ENCODE measurements around the gene PPP1R37.

Gene PPP1R37

DNA sequence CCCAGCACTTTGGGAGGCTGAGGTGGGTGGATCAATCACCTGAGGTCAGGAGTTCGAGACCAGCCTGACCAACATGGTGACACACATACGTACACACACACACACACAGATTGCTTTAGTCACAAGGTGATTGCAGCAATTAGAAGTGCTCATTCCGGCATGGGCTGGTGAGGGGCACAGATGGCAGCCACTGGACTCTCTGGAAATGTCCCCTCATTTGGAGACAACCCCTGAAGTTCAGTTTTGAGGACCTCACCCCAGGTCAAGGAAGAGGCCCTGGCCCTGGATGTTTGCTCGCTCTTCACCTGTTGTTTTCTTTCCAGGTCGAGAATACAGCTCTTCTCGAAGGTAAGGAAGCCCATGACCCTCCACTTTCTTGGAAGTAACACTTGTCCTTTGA is 22.8 kb upstream of the PPP1R37 start:
- H3K4ac ChIP-seq (ENCODE audit: low read depth, low read length), result no peak overlapping the region
- peaks cover 59 to 62% of the 10 kb centered on the region in 2 experiments for H3K36me3 ChIP-seq (ENCODE audit: control insufficient read depth in 1 of 2, insufficient read depth in 2 of 2, low read length in 2 of 2)
- H4K91ac ChIP-seq (ENCODE audit: low read depth, low read length), result no peak overlapping the region
- H4K12ac ChIP-seq (ENCODE audit: low read depth, low read length), result no peak overlapping the region
- H3K79me1 ChIP-seq (ENCODE audit: low read length), result no peaks in the 10 kb centered on the region
- H3K27me3 ChIP-seq (ENCODE audit: insufficient read depth, low read length), result no peaks in the 10 kb centered on the region
- H3K23ac ChIP-seq (ENCODE audit: low read length), result no peak overlapping the region
- H3K9ac ChIP-seq (ENCODE audit: low read length), result no peak overlapping the region
- H3K79me2 ChIP-seq (ENCODE audit: control insufficient read depth, insufficient read depth, low read length, poor library complexity), result no peaks in the 10 kb centered on the region
- H3K9me3 ChIP-seq (ENCODE audit: insufficient read depth, low read depth, low read length), result no peaks in the 10 kb centered on the region
- H3K4me1 ChIP-seq (ENCODE audit: control insufficient read depth in 1 of 2, insufficient read depth in 2 of 2, low read length in 2 of 2), result peaks cover 0 to 3% of the 10 kb centered on the region in 2 experiments
- no peak overlapping the region for H3K27ac ChIP-seq (ENCODE audit: low read depth, low read length)
- no peak overlapping the region for H2AK5ac ChIP-seq (ENCODE audit: low read length)
- H3K4me3 ChIP-seq (ENCODE audit: low read depth, low read length), result no peak overlapping the region
- no peak overlapping the region for H3K14ac ChIP-seq (ENCODE audit: low read length)
- no peak overlapping the region for H4K8ac ChIP-seq (ENCODE audit: low read depth, low read length)
- H3K4me2 ChIP-seq (ENCODE audit: low read length), result no peak overlapping the region
- no peak overlapping the region for H2AFZ ChIP-seq (ENCODE audit: insufficient read depth, low read length, poor library complexity)
- DNase-seq, result no peak
- no peak overlapping the region for H3K18ac ChIP-seq (ENCODE audit: low read length)
- WGBS (ENCODE audit: extremely low coverage, insufficient coverage, insufficient read length), result no CpG with 5 or more reads among the region's 6 CpGs
- no peak overlapping the region for H2BK120ac ChIP-seq (ENCODE audit: insufficient read depth, low read length, poor library complexity)
- no peak overlapping the region for H2BK5ac ChIP-seq (ENCODE audit: low read depth, low read length, poor library complexity)
- no peak overlapping the region for H2BK12ac ChIP-seq (ENCODE audit: low read length)

- Histone ChIP-seq H3K9me3 (ENCODE audit: insufficient read depth, low read depth, low read length) (no peaks in the 10 kb centered on the region), H2AFZ (ENCODE audit: insufficient read depth, low read length, poor library complexity) (no peak overlapping the region), H2BK12ac (ENCODE audit: low read length) (no peak overlapping the region), H3K23ac (ENCODE audit: low read length) (no peak overlapping the region), H2BK120ac (ENCODE audit: insufficient read depth, low read length, poor library complexity) (no peak overlapping the region), H3K27ac (ENCODE audit: low read depth, low read length) (no peak overlapping the region), H3K79me2 (ENCODE audit: control insufficient read depth, insufficient read depth, low read length, poor library complexity) (no peaks in the 10 kb centered on the region), H3K18ac (ENCODE audit: low read length) (no peak overlapping the region), H2BK5ac (ENCODE audit: low read depth, low read length, poor library complexity) (no peak overlapping the region), H3K79me1 (ENCODE audit: low read length) (no peaks in the 10 kb centered on the region), H3K36me3 (ENCODE audit: control insufficient read depth in 1 of 2, insufficient read depth in 2 of 2, low read length in 2 of 2) (peaks cover 52 to 57% of the 10 kb centered on the region in 2 experiments), H3K4ac (ENCODE audit: low read depth, low read length) (no peak overlapping the region), H3K9ac (ENCODE audit: low read length) (no peak overlapping the region), H3K27me3 (ENCODE audit: insufficient read depth, low read length) (no peaks in the 10 kb centered on the region), H2AK5ac (ENCODE audit: low read length) (no peak overlapping the region), H4K8ac (ENCODE audit: low read depth, low read length) (no peak overlapping the region), H3K14ac (ENCODE audit: low read length) (no peak overlapping the region), H3K4me2 (ENCODE audit: low read length) (no peak overlapping the region), H3K4me3 (ENCODE audit: low read depth, low read length) (no peak overlapping the region), H4K12ac (ENCODE audit: low read depth, low read length) (no peak overlapping the region), H3K4me1 (ENCODE audit: control insufficient read depth in 1 of 2, insufficient read depth in 2 of 2, low read length in 2 of 2) (peaks cover 2 to 5% of the 10 kb centered on the region in 2 experiments), H4K91ac (ENCODE audit: low read depth, low read length) (no peak overlapping the region)
- no CpG with 5 or more reads among the region's 19 CpGs for WGBS (ENCODE audit: extremely low coverage, insufficient coverage, insufficient read length)
- no peak for DNase-seq
Observed at GRCh38 chr19:45070861-45071544, 22.0 kb upstream of the PPP1R37 start.

DNA sequence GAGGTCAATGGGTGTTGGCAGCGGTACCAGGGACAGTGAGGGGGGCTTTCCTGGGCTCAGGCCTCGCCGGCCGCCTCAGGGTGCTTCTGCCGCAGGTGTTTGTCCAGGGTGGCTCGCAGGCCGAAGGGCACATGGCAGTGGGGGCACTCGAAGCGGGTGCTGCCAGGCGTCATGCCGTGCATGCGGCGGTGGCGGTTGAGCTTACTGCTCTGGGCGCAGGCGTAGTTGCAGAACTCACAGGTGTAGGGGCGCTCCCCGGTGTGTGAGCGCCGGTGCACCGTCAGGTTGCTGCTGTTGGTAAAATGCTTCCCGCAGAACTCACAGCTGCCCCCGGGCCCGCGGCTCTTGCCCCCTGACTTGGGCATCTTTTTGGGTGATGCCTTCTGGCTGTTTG is 21.4 kb upstream of the PPP1R37 start:
- no peak for DNase-seq
- Histone ChIP-seq H2BK12ac (ENCODE audit: low read length) (no peak overlapping the region), H3K36me3 (ENCODE audit: control insufficient read depth in 1 of 2, insufficient read depth in 2 of 2, low read length in 2 of 2) (peaks cover 51 to 57% of the 10 kb centered on the region in 2 experiments), H2AK5ac (ENCODE audit: low read length) (no peak overlapping the region), H3K79me2 (ENCODE audit: control insufficient read depth, insufficient read depth, low read length, poor library complexity) (no peaks in the 10 kb centered on the region), H4K8ac (ENCODE audit: low read depth, low read length) (no peak overlapping the region), H3K27me3 (ENCODE audit: insufficient read depth, low read length) (no peaks in the 10 kb centered on the region), H3K4me3 (ENCODE audit: low read depth, low read length) (peak overlapping the region; percentile 27), H3K14ac (ENCODE audit: low read length) (no peak overlapping the region), H3K9ac (ENCODE audit: low read length) (no peak overlapping the region), H3K18ac (ENCODE audit: low read length) (no peak overlapping the region), H3K9me3 (ENCODE audit: insufficient read depth, low read depth, low read length) (no peaks in the 10 kb centered on the region), H3K4me2 (ENCODE audit: low read length) (no peak overlapping the region), H3K23ac (ENCODE audit: low read length) (no peak overlapping the region), H3K4me1 (ENCODE audit: control insufficient read depth in 1 of 2, insufficient read depth in 2 of 2, low read length in 2 of 2) (peaks cover 6 to 8% of the 10 kb centered on the region in 2 experiments), H3K27ac (ENCODE audit: low read depth, low read length) (no peak overlapping the region), H4K91ac (ENCODE audit: low read depth, low read length) (no peak overlapping the region), H2AFZ (ENCODE audit: insufficient read depth, low read length, poor library complexity) (no peak overlapping the region), H3K4ac (ENCODE audit: low read depth, low read length) (no peak overlapping the region), H2BK120ac (ENCODE audit: insufficient read depth, low read length, poor library complexity) (no peak overlapping the region), H3K79me1 (ENCODE audit: low read length) (no peaks in the 10 kb centered on the region), H4K12ac (ENCODE audit: low read depth, low read length) (no peak overlapping the region), H2BK5ac (ENCODE audit: low read depth, low read length, poor library complexity) (no peak overlapping the region)
- WGBS (ENCODE audit: extremely low coverage, insufficient coverage, insufficient read length), result no CpG with 5 or more reads among the region's 25 CpGs

DNA sequence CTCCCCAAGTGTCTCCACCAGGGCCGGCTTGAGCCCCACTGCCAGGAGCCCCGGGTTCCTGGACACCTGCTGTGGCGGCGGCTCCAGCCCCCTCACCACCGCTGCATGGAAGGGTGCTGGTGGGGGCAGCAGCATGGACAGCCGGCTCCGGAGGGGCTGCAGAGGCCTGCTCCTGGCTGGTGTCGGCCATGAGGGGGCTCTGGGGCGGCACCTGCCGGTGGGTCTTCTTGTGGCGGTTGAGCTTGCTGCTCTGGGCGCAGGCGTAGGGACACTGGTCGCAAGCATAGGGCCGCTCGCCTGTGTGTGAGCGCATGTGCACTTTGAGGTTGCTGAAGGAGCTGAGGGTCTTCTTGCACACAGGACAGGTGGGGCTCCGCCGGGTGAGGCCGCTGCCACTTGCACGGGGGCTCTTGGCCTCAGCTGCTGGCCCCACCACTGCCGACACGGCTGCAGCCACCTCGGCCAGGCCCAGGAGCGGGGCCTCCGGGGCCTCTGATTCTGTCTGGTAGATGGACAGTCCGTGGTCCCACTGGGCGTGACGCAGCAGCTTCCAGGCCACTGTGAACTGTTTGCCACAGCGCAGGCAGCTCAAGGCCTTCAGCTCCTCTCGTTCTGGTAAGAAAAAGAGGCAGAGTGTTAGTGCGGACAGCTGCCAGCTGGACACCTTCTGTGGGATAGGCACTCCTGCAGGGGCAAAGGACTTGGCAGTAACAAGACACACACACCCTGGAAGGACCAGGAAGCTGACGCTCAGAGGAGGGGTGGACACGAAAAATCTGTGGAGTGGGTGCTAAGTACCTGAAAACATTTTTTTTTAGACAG is 20.8 kb upstream of the PPP1R37 start:
- Histone ChIP-seq H3K9ac (ENCODE audit: low read length) (no peak overlapping the region), H3K79me2 (ENCODE audit: control insufficient read depth, insufficient read depth, low read length, poor library complexity) (no peaks in the 10 kb centered on the region), H3K4ac (ENCODE audit: low read depth, low read length) (no peak overlapping the region), H2BK12ac (ENCODE audit: low read length) (no peak overlapping the region), H3K79me1 (ENCODE audit: low read length) (no peaks in the 10 kb centered on the region), H2BK5ac (ENCODE audit: low read depth, low read length, poor library complexity) (no peak overlapping the region), H2BK120ac (ENCODE audit: insufficient read depth, low read length, poor library complexity) (no peak overlapping the region), H3K4me3 (ENCODE audit: low read depth, low read length) (no peak overlapping the region), H4K8ac (ENCODE audit: low read depth, low read length) (no peak overlapping the region), H2AK5ac (ENCODE audit: low read length) (no peak overlapping the region), H4K12ac (ENCODE audit: low read depth, low read length) (no peak overlapping the region), H4K91ac (ENCODE audit: low read depth, low read length) (no peak overlapping the region), H2AFZ (ENCODE audit: insufficient read depth, low read length, poor library complexity) (no peak overlapping the region), H3K14ac (ENCODE audit: low read length) (no peak overlapping the region), H3K27me3 (ENCODE audit: insufficient read depth, low read length) (no peaks in the 10 kb centered on the region), H3K27ac (ENCODE audit: low read depth, low read length) (no peak overlapping the region), H3K9me3 (ENCODE audit: insufficient read depth, low read depth, low read length) (no peaks in the 10 kb centered on the region), H3K23ac (ENCODE audit: low read length) (no peak overlapping the region), H3K4me2 (ENCODE audit: low read length) (no peak overlapping the region), H3K36me3 (ENCODE audit: control insufficient read depth in 1 of 2, insufficient read depth in 2 of 2, low read length in 2 of 2) (peaks cover 44 to 50% of the 10 kb centered on the region in 2 experiments), H3K18ac (ENCODE audit: low read length) (no peak overlapping the region), H3K4me1 (ENCODE audit: control insufficient read depth in 1 of 2, insufficient read depth in 2 of 2, low read length in 2 of 2) (peaks cover 6 to 8% of the 10 kb centered on the region in 2 experiments)
- no peak for DNase-seq
- WGBS (ENCODE audit: extremely low coverage, insufficient coverage, insufficient read length), result no CpG with 5 or more reads among the region's 34 CpGs

Data from trophoblast cell (in vitro differentiated cells and primary cell).